Mesendoderm (in vitro differentiated cells): Measurements from ENCODE around the gene TLR3.

Experiments used
- DNase-seq: peaks from one replicate; pipeline ENCODE4 v3.0.0; 2013
- H2AK5ac ChIP-seq: 2 replicates; pipeline ENCODE4 v1.6.1; 2013; ENCODE audit warnings: low read length, inconsistent platforms
- H2BK120ac ChIP-seq: 2 replicates; pipeline ENCODE4 v1.6.1; 2013; ENCODE audit warnings: low read depth, mild to moderate bottlenecking, low read length, moderate library complexity, mixed read lengths
- H2BK15ac ChIP-seq: replicated peaks from 2 replicates; pipeline ENCODE4 v1.6.1; 2013; ENCODE audit warnings: low read depth, mild to moderate bottlenecking, moderate library complexity
- H2BK5ac ChIP-seq: 2 replicates; pipeline ENCODE4 v1.6.1; 2013; ENCODE audit warnings: low read length, inconsistent platforms
- H3K18ac ChIP-seq: 2 replicates; pipeline ENCODE4 v1.6.1; 2013; ENCODE audit warnings: mild to moderate bottlenecking, low read length, mixed read lengths
- H3K23ac ChIP-seq: one replicate; pipeline ENCODE4 v1.6.1; 2013; ENCODE audit warnings: low read length
- H3K27ac ChIP-seq: 2 replicates; pipeline ENCODE4 v1.5.1; 2013; ENCODE audit warnings: low read depth, mild to moderate bottlenecking, inconsistent platforms, low read length, moderate library complexity
- H3K27me3 ChIP-seq: 2 replicates; pipeline ENCODE4 v1.6.1; 2013; ENCODE audit warnings: low read length, control low read depth, mild to moderate bottlenecking, inconsistent platforms; ENCODE audit not compliant: insufficient read depth, poor library complexity
- H3K36me3 ChIP-seq: 2 replicates; pipeline ENCODE4 v1.6.1; 2013; ENCODE audit warnings: low read length, inconsistent platforms; ENCODE audit not compliant: control insufficient read depth, insufficient read depth
- H3K4ac ChIP-seq: one replicate; pipeline ENCODE4 v1.6.1; 2013; ENCODE audit warnings: low read depth, mild to moderate bottlenecking, low read length, moderate library complexity
- H3K4me1 ChIP-seq: 2 replicates; pipeline ENCODE4 v1.6.1; 2013; ENCODE audit warnings: low read depth, low read length, inconsistent platforms; ENCODE audit not compliant: control insufficient read depth
- H3K4me2 ChIP-seq: 2 replicates; pipeline ENCODE4 v1.6.1; 2013; ENCODE audit warnings: low read length
- H3K4me3 ChIP-seq: 2 replicates; pipeline ENCODE4 v1.5.1; 2013; ENCODE audit warnings: mild to moderate bottlenecking, low read length
- H3K56ac ChIP-seq: one replicate; pipeline ENCODE4 v1.6.1; 2013; ENCODE audit warnings: low read length
- H3K79me1 ChIP-seq: 2 replicates; pipeline ENCODE4 v1.6.1; 2013; ENCODE audit warnings: low read length, inconsistent platforms
- H3K79me2 ChIP-seq: 2 replicates; pipeline ENCODE4 v1.6.1; 2013; ENCODE audit warnings: mild to moderate bottlenecking, low read length; ENCODE audit not compliant: control insufficient read depth, insufficient read depth
- H3K9ac ChIP-seq: 2 replicates; pipeline ENCODE4 v1.6.1; 2013; ENCODE audit warnings: low read length, inconsistent platforms
- H4K5ac ChIP-seq: one replicate; pipeline ENCODE4 v1.6.1; 2013; ENCODE audit warnings: low read length
- H4K8ac ChIP-seq: one replicate; pipeline ENCODE4 v1.6.1; 2013; ENCODE audit warnings: low read depth, mild to moderate bottlenecking, control low read depth, low read length, moderate library complexity
- WGBS: extraction: QIAGEN DNeasy Blood & Tissue Kit; methylation state at CpG from one replicate; pipeline ENCODE4 v1.1.7; 2013; ENCODE audit warnings: low lambda C conversion rate, missing lambda C conversion rate; ENCODE audit not compliant: insufficient coverage; ENCODE audit errors: extremely low coverage; 5-methylcytosine and 5-hydroxymethylcytosine counted together

The TLR3 gene

DNA sequence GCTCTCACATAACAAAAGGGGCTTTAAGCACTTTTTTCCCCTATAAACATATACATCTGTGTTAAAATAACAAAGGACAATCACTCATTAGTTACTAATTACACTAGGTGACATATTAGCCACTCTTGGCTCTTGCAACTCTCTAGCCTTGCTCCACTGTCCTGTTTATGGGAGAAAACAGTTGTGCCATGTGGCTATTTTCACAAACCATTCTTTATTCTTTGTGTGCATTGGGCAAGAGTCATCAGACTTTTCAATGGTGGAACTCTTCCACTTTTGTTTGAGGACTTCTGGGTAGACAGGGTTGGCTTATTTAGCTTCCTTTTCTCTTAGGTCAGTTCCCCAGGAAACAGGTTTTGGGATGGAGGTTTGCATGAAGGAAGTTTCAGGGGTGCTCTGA, 19.6 kb downstream of the TLR3 start:
- no peak overlapping the region for H4K5ac ChIP-seq
- no peak overlapping the region for H2BK15ac ChIP-seq
- no peak overlapping the region for H3K27ac ChIP-seq
- no peak for DNase-seq
- no peak overlapping the region for H3K56ac ChIP-seq
- H2BK5ac ChIP-seq: no peak overlapping the region
- H3K79me2 ChIP-seq: no peaks in the 10 kb centered on the region
- no peaks in the 10 kb centered on the region for H3K4me1 ChIP-seq
- H3K4ac ChIP-seq: no peak overlapping the region
- H3K4me2 ChIP-seq: no peak overlapping the region
- no peak overlapping the region for H4K8ac ChIP-seq
- no peaks in the 10 kb centered on the region for H3K36me3 ChIP-seq
- no peak overlapping the region for H3K4me3 ChIP-seq
- no peak overlapping the region for H3K23ac ChIP-seq
- no peak overlapping the region for H3K18ac ChIP-seq
- no peak overlapping the region for H2BK120ac ChIP-seq
- no peak overlapping the region for H3K9ac ChIP-seq
- H2AK5ac ChIP-seq: no peak overlapping the region
- no peaks in the 10 kb centered on the region for H3K27me3 ChIP-seq
- H3K79me1 ChIP-seq: no peaks in the 10 kb centered on the region

DNA sequence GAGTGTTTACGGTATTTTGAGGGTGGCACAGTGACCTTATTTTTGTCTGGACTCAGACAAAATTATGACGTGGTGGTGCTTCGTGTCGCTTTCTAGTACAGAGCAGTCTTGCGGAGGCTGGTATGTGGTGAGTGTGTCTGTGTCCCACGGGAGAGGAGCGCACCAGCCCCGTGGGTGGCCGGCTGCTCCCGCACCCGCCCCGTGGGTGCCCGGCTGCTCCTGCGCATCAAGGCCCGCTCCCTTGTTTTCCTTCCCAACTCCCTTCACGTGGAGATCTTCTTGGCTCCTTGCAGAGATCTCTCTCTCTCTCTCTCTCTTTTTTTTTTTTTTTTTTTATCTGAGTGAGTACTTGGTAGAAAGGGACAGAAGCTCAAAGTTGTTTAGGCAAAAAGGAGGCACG, 23.3 kb downstream of the TLR3 start:
- no peak overlapping the region for H3K56ac ChIP-seq
- no CpG with 5 or more reads among the region's 17 CpGs for WGBS

DNA sequence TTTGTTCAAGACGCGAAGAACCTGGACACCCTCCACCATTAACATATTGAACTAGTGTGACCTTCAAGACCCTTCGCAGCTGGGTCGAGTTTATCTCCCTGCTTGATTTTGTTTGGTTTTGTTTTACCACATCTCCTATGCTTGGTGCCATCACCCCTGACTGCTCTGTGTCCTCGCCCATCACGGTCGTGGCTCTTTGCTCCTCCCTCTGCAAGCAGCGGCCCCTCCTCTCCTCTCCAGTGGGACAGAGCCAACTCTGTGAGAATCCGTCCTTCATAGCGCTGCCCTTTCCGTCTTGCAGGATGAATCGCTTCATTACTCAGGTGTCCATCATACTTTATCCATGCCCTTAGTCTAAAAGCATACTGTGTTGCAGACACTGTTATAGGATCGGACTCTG, 26.4 kb downstream of the TLR3 start:
- no peak overlapping the region for H3K4me2 ChIP-seq
- H3K23ac ChIP-seq: no peak overlapping the region
- H3K79me2 ChIP-seq: no peaks in the 10 kb centered on the region
- no peak overlapping the region for H4K5ac ChIP-seq
- H3K36me3 ChIP-seq: no peaks in the 10 kb centered on the region
- no peak for DNase-seq
- no peaks in the 10 kb centered on the region for H3K4me1 ChIP-seq
- no peak overlapping the region for H4K8ac ChIP-seq
- no peak overlapping the region for H3K9ac ChIP-seq
- no peak overlapping the region for H3K4me3 ChIP-seq
- H2BK15ac ChIP-seq: no peak overlapping the region
- H3K4ac ChIP-seq: no peak overlapping the region
- no peaks in the 10 kb centered on the region for H3K27me3 ChIP-seq
- WGBS: no CpG with 5 or more reads among the region's 13 CpGs
- H3K79me1 ChIP-seq: no peaks in the 10 kb centered on the region
- H2BK5ac ChIP-seq: no peak overlapping the region
- H3K18ac ChIP-seq: no peak overlapping the region
- no peak overlapping the region for H2AK5ac ChIP-seq
- no peak overlapping the region for H3K27ac ChIP-seq
- no peak overlapping the region for H3K56ac ChIP-seq
- H2BK120ac ChIP-seq: no peak overlapping the region

More for the DNA sequence above, 23.3 kb downstream of the TLR3 start:
- Histone ChIP-seq H3K4me3 (no peak overlapping the region), H4K5ac (no peak overlapping the region), H4K8ac (no peak overlapping the region), H3K36me3 (no peaks in the 10 kb centered on the region), H2BK5ac (no peak overlapping the region), H3K27me3 (no peaks in the 10 kb centered on the region), H3K23ac (no peak overlapping the region), H3K4ac (no peak overlapping the region), H3K4me1 (no peaks in the 10 kb centered on the region), H3K79me1 (no peaks in the 10 kb centered on the region), H3K79me2 (no peaks in the 10 kb centered on the region), H3K4me2 (no peak overlapping the region), H2BK120ac (no peak overlapping the region), H2BK15ac (no peak overlapping the region), H2AK5ac (no peak overlapping the region), H3K18ac (no peak overlapping the region), H3K27ac (no peak overlapping the region), H3K9ac (no peak overlapping the region)
- no peak for DNase-seq

DNA sequence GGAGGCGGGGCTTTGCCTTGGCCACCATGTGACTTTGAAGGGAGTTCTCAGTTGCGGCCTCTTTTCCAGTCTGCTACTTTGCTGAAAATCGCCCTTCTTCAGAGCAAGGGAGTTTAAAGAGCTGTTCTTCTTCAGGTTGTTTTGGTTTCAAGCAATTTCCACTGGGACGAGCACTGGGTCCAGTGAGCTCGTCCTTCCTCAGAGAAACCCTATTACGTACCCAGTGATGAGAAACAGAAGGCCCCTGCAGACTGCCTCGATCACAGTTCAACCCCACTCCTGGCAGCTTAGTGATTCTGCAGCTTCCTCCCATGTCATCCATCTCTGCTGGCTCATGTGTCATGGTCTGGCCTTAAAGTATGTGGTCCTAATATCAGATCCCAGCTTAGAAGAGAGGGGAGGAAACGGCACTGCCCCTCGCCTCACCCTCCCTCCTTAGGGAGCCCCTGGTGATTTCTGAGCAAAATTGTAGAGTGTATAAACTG, 27.8 kb downstream of the TLR3 start:
- H3K4me3 ChIP-seq: no peak overlapping the region
- no peaks in the 10 kb centered on the region for H3K27me3 ChIP-seq
- no peak overlapping the region for H2AK5ac ChIP-seq
- H3K27ac ChIP-seq: no peak overlapping the region
- no peaks in the 10 kb centered on the region for H3K79me1 ChIP-seq
- H4K8ac ChIP-seq: no peak overlapping the region
- no peak overlapping the region for H3K4me2 ChIP-seq
- no CpG with 5 or more reads among the region's 9 CpGs for WGBS
- no peak overlapping the region for H2BK5ac ChIP-seq
- no peak overlapping the region for H2BK120ac ChIP-seq
- no peak overlapping the region for H3K4ac ChIP-seq
- H3K36me3 ChIP-seq: no peaks in the 10 kb centered on the region
- H3K23ac ChIP-seq: no peak overlapping the region
- H3K18ac ChIP-seq: no peak overlapping the region
- H3K56ac ChIP-seq: no peak overlapping the region
- no peaks in the 10 kb centered on the region for H3K79me2 ChIP-seq
- H4K5ac ChIP-seq: no peak overlapping the region
- DNase-seq: no peak
- H3K4me1 ChIP-seq: no peaks in the 10 kb centered on the region
- no peak overlapping the region for H2BK15ac ChIP-seq
- no peak overlapping the region for H3K9ac ChIP-seq

DNA sequence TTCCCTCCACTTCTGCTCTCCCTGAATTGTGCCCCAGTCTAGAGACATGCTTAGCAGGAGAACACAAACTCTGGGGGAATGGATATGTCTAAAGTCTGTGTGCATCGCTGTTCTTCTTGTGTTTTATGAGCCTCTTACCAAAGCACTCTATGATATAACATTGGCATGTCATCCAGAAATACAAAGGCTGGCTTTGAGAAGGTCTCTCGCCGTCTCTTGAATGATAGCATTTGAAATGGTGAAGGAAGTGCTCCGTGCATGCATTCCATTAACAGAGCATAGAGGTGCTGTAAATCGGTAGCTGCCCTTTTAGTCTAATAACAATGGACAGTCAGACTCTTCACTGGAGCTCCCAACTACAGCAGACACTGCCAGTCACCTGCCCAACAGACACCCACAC, 28.4 kb downstream of the TLR3 start:
- H3K36me3 ChIP-seq: no peaks in the 10 kb centered on the region
- H2AK5ac ChIP-seq: no peak overlapping the region
- no peak overlapping the region for H2BK120ac ChIP-seq
- no CpG with 5 or more reads among the region's 5 CpGs for WGBS
- H3K18ac ChIP-seq: no peak overlapping the region
- H4K8ac ChIP-seq: no peak overlapping the region
- H4K5ac ChIP-seq: no peak overlapping the region
- no peak overlapping the region for H3K4me3 ChIP-seq
- no peak overlapping the region for H2BK15ac ChIP-seq
- H3K9ac ChIP-seq: no peak overlapping the region
- no peak overlapping the region for H3K27ac ChIP-seq
- H3K4ac ChIP-seq: no peak overlapping the region
- no peak overlapping the region for H3K23ac ChIP-seq
- H3K79me2 ChIP-seq: no peaks in the 10 kb centered on the region
- H3K4me1 ChIP-seq: no peaks in the 10 kb centered on the region
- H2BK5ac ChIP-seq: no peak overlapping the region
- no peak overlapping the region for H3K4me2 ChIP-seq
- no peak for DNase-seq
- H3K79me1 ChIP-seq: no peaks in the 10 kb centered on the region
- no peak overlapping the region for H3K56ac ChIP-seq
- no peaks in the 10 kb centered on the region for H3K27me3 ChIP-seq

DNA sequence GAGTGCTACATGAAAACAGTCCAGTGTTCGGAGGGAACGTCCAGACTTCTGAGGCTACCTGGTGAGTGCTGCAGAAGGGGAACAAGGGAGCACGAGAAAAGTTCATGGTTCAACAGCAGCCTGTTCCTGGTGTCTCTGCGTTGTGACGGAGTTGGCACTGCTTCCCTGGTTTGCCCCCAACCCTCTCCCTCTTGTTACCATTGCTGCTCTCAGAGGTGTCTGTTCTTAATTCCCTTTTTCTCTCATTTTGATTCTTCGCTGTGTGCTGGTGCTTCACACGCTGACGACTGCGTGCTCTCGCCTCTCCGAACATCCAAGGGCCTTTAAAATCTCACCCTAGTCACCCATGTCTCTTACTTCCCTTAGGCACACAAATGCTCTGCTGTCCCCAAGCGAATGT, 34.0 kb downstream of the TLR3 start:
- no peaks in the 10 kb centered on the region for H3K36me3 ChIP-seq
- DNase-seq: no peak
- no peaks in the 10 kb centered on the region for H3K79me2 ChIP-seq
- H3K9ac ChIP-seq: no peak overlapping the region
- no peak overlapping the region for H4K5ac ChIP-seq
- no peaks in the 10 kb centered on the region for H3K4me1 ChIP-seq
- H3K56ac ChIP-seq: no peak overlapping the region
- no peak overlapping the region for H2BK120ac ChIP-seq
- no peak overlapping the region for H3K18ac ChIP-seq
- H3K4me2 ChIP-seq: no peak overlapping the region
- H3K4me3 ChIP-seq: no peak overlapping the region
- H3K27ac ChIP-seq: no peak overlapping the region
- H3K23ac ChIP-seq: no peak overlapping the region
- no peak overlapping the region for H2BK5ac ChIP-seq
- no peaks in the 10 kb centered on the region for H3K27me3 ChIP-seq
- H2AK5ac ChIP-seq: no peak overlapping the region
- WGBS: no CpG with 5 or more reads among the region's 12 CpGs
- no peak overlapping the region for H4K8ac ChIP-seq
- no peak overlapping the region for H2BK15ac ChIP-seq
- no peaks in the 10 kb centered on the region for H3K79me1 ChIP-seq
- no peak overlapping the region for H3K4ac ChIP-seq
